Renal pelvis (tissue), 4 donors: Measurements from ENCODE around the gene SERINC1. TPM values are rescaled to one million over a fixed set of nuclear protein-coding genes. Genes with fewer than 3 reads are reported as not detected.
A peak's percentile ranks its signal among the peaks of the same experiment; 100 is the strongest.

Experiments
- DNase-seq: peaks from one replicate; pipeline ENCODE4 v3.0.0-alpha.2; 2013
- polyA plus RNA-seq, 3 donors: library from polyadenylated mRNA; unstranded; fragments of 120-200 nt; gene quantifications; one replicate each; pipeline ENCODE4 v1.2.1, GENCODE V29; 2013; ENCODE audit not compliant: insufficient read length in 3 of 3

Gene SERINC1
- polyA plus RNA-seq, 3 donors, result 171 to 212 (median 182) TPM

GRCh38 chr6:122399348-122400120, 72.1 kb downstream of the SERINC1 start, which contains the start of gene HSF2:
TSS of gene HSF2 (plus strand) at chr6:122399652. CDS start at chr6:122399738, 86 bp downstream.
- peak; percentile 97 for DNase-seq

DNA sequence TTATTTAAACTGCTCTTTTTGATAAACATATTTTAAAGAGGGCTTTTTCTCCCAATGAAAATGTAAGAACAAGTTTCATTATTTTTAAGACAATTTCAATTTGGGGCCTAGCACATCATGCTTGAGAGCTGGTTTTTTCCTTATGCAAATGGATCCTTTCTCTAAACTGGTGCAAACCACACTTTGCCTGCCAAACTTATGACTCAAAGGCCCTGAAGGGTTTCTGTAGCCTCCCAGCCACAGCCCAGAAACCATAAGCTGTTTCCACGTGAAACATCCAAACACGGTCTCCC, 72.6 kb downstream of the SERINC1 start:
- DNase-seq, result no peak

GRCh38 chr6:122394016-122394415, 77.6 kb downstream of the SERINC1 start:
- DNase-seq, result no peak

GRCh38 chr6:122393351-122393896, 78.2 kb downstream of the SERINC1 start:
- DNase-seq, result no peak

Other genes with a start within 250 kb of the SERINC1 start
- 10 to 100 TPM; 30.0 to 34.6 (median 31.7) TPM for gene HSF2, start 72.2 kb downstream of the SERINC1 start, polyA plus RNA-seq
- gene PKIB, start 138.6 kb upstream of the SERINC1 start, polyA plus RNA-seq, result 1 to 10 TPM; 1.5 to 2.4 (median 1.6) TPM